H9 (cell line): Measurements from ENCODE around the gene CELF4. TPM values are rescaled to one million over a fixed set of nuclear protein-coding genes. Genes with fewer than 3 reads are reported as not detected.

ENCODE experiments used
- DNase-seq: peaks from one replicate; pipeline ENCODE4 v3.0.0-alpha.2; 2017
- H2AFZ ChIP-seq: one replicate; pipeline ENCODE4 v1.6.1; 2013; ENCODE audit warnings: mild to moderate bottlenecking, low read length, control low read depth, moderate library complexity
- H2AK5ac ChIP-seq: 2 replicates; pipeline ENCODE4 v1.6.1; 2013; ENCODE audit warnings: low read length, control low read depth, mixed read lengths; ENCODE audit not compliant: insufficient read length
- H2BK120ac ChIP-seq: one replicate; pipeline ENCODE4 v1.6.1; 2013; ENCODE audit warnings: low read depth, mild to moderate bottlenecking, low read length, control low read depth, inconsistent platforms; ENCODE audit not compliant: poor library complexity, severe bottlenecking
- H2BK12ac ChIP-seq: 2 replicates; pipeline ENCODE4 v1.6.1; 2013; ENCODE audit warnings: low read length, control low read depth, mixed read lengths, low read depth; ENCODE audit not compliant: insufficient read length
- H2BK15ac ChIP-seq: 2 replicates; pipeline ENCODE4 v1.6.1; 2013; ENCODE audit warnings: low read depth, low read length, control low read depth
- H2BK20ac ChIP-seq: one replicate; pipeline ENCODE4 v1.6.1; 2013; ENCODE audit warnings: low read depth, mild to moderate bottlenecking, low read length, control low read depth, inconsistent platforms; ENCODE audit not compliant: poor library complexity, severe bottlenecking
- H2BK5ac ChIP-seq: 2 replicates; pipeline ENCODE4 v1.6.1; 2013; ENCODE audit warnings: low read length, control low read depth, mixed read lengths; ENCODE audit not compliant: insufficient read length
- H3K14ac ChIP-seq: 2 replicates; pipeline ENCODE4 v1.6.1; 2013; ENCODE audit warnings: low read length, control low read depth; ENCODE audit not compliant: insufficient read depth
- H3K18ac ChIP-seq: 2 replicates; pipeline ENCODE4 v1.6.1; 2013; ENCODE audit warnings: low read depth, mild to moderate bottlenecking, mixed read lengths, low read length, control low read depth; ENCODE audit not compliant: insufficient read length
- H3K23ac ChIP-seq: 2 replicates; pipeline ENCODE4 v1.6.1; 2013; ENCODE audit warnings: low read length, control low read depth, mixed read lengths, low read depth; ENCODE audit not compliant: insufficient read length
- H3K23me2 ChIP-seq: 2 replicates; pipeline ENCODE4 v1.6.1; 2013; ENCODE audit warnings: low read depth, mild to moderate bottlenecking, mixed read lengths, low read length, control low read depth; ENCODE audit not compliant: insufficient read length, poor library complexity, severe bottlenecking
- H3K27ac ChIP-seq: 2 replicates; pipeline ENCODE4 v1.5.1; 2013; ENCODE audit warnings: low read length, control low read depth, mixed read lengths, low read depth; ENCODE audit not compliant: insufficient read length
- H3K27me3 ChIP-seq: 2 replicates; pipeline ENCODE4 v1.6.1; 2013; ENCODE audit warnings: low read length, control low read depth, inconsistent platforms; ENCODE audit not compliant: insufficient read depth
- H3K4ac ChIP-seq: 2 replicates; pipeline ENCODE4 v1.6.1; 2013; ENCODE audit warnings: low read depth, mild to moderate bottlenecking, control low read depth, inconsistent platforms, low read length, moderate library complexity
- H3K4me1 ChIP-seq: 2 replicates; pipeline ENCODE4 v1.6.1; 2013; ENCODE audit warnings: low read length, control low read depth, inconsistent platforms; ENCODE audit not compliant: insufficient read depth
- H3K4me2 ChIP-seq: 2 replicates; pipeline ENCODE4 v1.6.1; 2013; ENCODE audit warnings: low read length, control low read depth, mixed read lengths; ENCODE audit not compliant: insufficient read length, insufficient read depth
- H3K56ac ChIP-seq: 2 replicates; pipeline ENCODE4 v1.6.1; 2013; ENCODE audit warnings: low read depth, mild to moderate bottlenecking, mixed read lengths, low read length, control low read depth; ENCODE audit not compliant: insufficient read length
- H3K79me1 ChIP-seq: 2 replicates; pipeline ENCODE4 v1.6.1; 2013; ENCODE audit warnings: low read depth, mild to moderate bottlenecking, moderate library complexity, low read length, control low read depth, inconsistent platforms; ENCODE audit not compliant: insufficient read depth, poor library complexity, severe bottlenecking
- H3K79me2 ChIP-seq: 2 replicates; pipeline ENCODE4 v1.6.1; 2013; ENCODE audit warnings: low read length, control low read depth, inconsistent platforms; ENCODE audit not compliant: insufficient read depth
- H3K9ac ChIP-seq: 2 replicates; pipeline ENCODE4 v1.6.1; 2013; ENCODE audit warnings: low read length, control low read depth, mixed read lengths; ENCODE audit not compliant: insufficient read length; ENCODE audit errors: extremely low read depth
- H3K9me3 ChIP-seq: one replicate; pipeline ENCODE4 v1.6.1; 2013; ENCODE audit warnings: low read depth, low read length, inconsistent platforms; ENCODE audit not compliant: control insufficient read depth
- H3T11ph ChIP-seq: one replicate; pipeline ENCODE4 v1.6.1; 2013; ENCODE audit warnings: mild to moderate bottlenecking, low read length, control low read depth, inconsistent platforms
- H4K20me1 ChIP-seq: one replicate; pipeline ENCODE4 v1.6.1; 2013; ENCODE audit not compliant: control insufficient read depth, insufficient read length, insufficient read depth
- H4K5ac ChIP-seq: 2 replicates; pipeline ENCODE4 v1.6.1; 2013; ENCODE audit warnings: low read depth, mild to moderate bottlenecking, mixed read lengths, low read length, control low read depth; ENCODE audit not compliant: insufficient read length
- H4K8ac ChIP-seq: replicated peaks from 2 replicates; pipeline ENCODE4 v1.6.1; 2013; ENCODE audit warnings: low read length, control low read depth, mixed read lengths, low read depth; ENCODE audit not compliant: insufficient read length
- H4K91ac ChIP-seq: 2 replicates; pipeline ENCODE4 v1.6.1; 2013; ENCODE audit warnings: low read depth, mild to moderate bottlenecking, moderate library complexity, mixed read lengths, low read length, control low read depth; ENCODE audit not compliant: insufficient read length
- H3K27ac Mint-ChIP-seq, 3 experiments: 2 replicates in 2 of 3; 3 replicates in 1 of 3; pipeline ENCODE4 v1.8.0; 2020 to 2021; ENCODE audit warnings: mixed read lengths in 3 of 3, mild to moderate bottlenecking in 1 of 3, moderate library complexity in 1 of 3
- H3K27me3 Mint-ChIP-seq: 2 replicates; pipeline ENCODE4 v1.8.0; 2021; ENCODE audit warnings: low read depth, mild to moderate bottlenecking, moderate library complexity, mixed read lengths
- H3K36me3 Mint-ChIP-seq, 3 experiments: 2 replicates in 2 of 3; 3 replicates in 1 of 3; pipeline ENCODE4 v1.8.0; 2020 to 2021; ENCODE audit warnings: low read depth in 3 of 3, mixed read lengths in 3 of 3; ENCODE audit not compliant: insufficient read depth in 1 of 3
- H3K4me1 Mint-ChIP-seq, 2 experiments: 2 replicates each; pipeline ENCODE4 v1.8.0; 2020; ENCODE audit warnings: mixed read lengths in 2 of 2
- H3K4me3 Mint-ChIP-seq, 2 experiments: 2 replicates in 1 of 2; 3 replicates in 1 of 2; pipeline ENCODE4 v1.8.0; 2020 to 2021; ENCODE audit warnings: mild to moderate bottlenecking in 2 of 2, mixed read lengths in 2 of 2, moderate library complexity in 1 of 2
- H3K9me3 Mint-ChIP-seq, 2 experiments: 2 replicates in 1 of 2; 3 replicates in 1 of 2; pipeline ENCODE4 v1.8.0; 2020; ENCODE audit warnings: mild to moderate bottlenecking in 2 of 2, mixed read lengths in 2 of 2, moderate library complexity in 1 of 2
- CTCF ChIP-seq: fragments of 200-600 bp; sonication (generic); conservative IDR thresholded peaks from 3 replicates; pipeline ENCODE4 v1.8.0; 2021; ENCODE audit warnings: antibody characterized with exemption, mild to moderate bottlenecking
- WGBS: extraction: QIAGEN DNeasy Blood & Tissue Kit; methylation state at CpG from one replicate; pipeline ENCODE4 v1.1.7; 2013; ENCODE audit warnings: missing lambda C conversion rate, low lambda C conversion rate, mixed read lengths; ENCODE audit not compliant: insufficient read length; ENCODE audit errors: extremely low coverage; 5-methylcytosine and 5-hydroxymethylcytosine counted together
- total RNA-seq: library from RNA; stranded (reverse); gene quantifications from 2 replicates; pipeline ENCODE4 v1.2.1, GENCODE V29; 2021

Gene CELF4
- total RNA-seq, 1 experiment from 2014 or later = 1.1 TPM

- Histone ChIP-seq H3T11ph (no peak overlapping the region), H3K79me2 (no peaks in the 10 kb centered on the region), H3K4me1 (peaks cover 9% of the 10 kb centered on the region), H2BK5ac (no peak overlapping the region), H2BK12ac (no peak overlapping the region), H3K56ac (no peak overlapping the region), H4K8ac (no peak overlapping the region), H3K23ac (no peak overlapping the region), H2AK5ac (no peak overlapping the region), H2BK20ac (no peak overlapping the region), H3K27ac (no peak overlapping the region), H4K20me1 (no peaks in the 10 kb centered on the region), H2BK15ac (no peak overlapping the region; the same call in 1 of the 2 replicates), H3K9ac (no peak overlapping the region), H3K4ac (no peak overlapping the region), H3K18ac (no peak overlapping the region), H3K27me3 (no peaks in the 10 kb centered on the region), H4K91ac (no peak overlapping the region), H3K79me1 (no peaks in the 10 kb centered on the region), H2AFZ (no peak overlapping the region), H3K4me2 (no peak overlapping the region), H2BK120ac (no peak overlapping the region), H4K5ac (no peak overlapping the region), H3K9me3 (peaks cover 5% of the 10 kb centered on the region), H3K14ac (no peak overlapping the region), H3K23me2 (no peaks in the 10 kb centered on the region)
- H3K9me3 Mint-ChIP-seq = peaks cover 8 to 12% of the 10 kb centered on the region in 2 experiments; a peak in 3 of 5 replicates
- H3K36me3 Mint-ChIP-seq = peaks cover 0 to 13% (median 5%) of the 10 kb centered on the region in 3 experiments; a peak in 3 of 7 replicates
- WGBS = no CpG with 5 or more reads among the region's 8 CpGs
- no peak for TF ChIP-seq CTCF
- peaks cover 9% of the 10 kb centered on the region for H3K27me3 Mint-ChIP-seq
- peak overlapping the region in 1 of 3 experiments; percentile 78; a peak in 1 of 7 replicates for H3K27ac Mint-ChIP-seq
- H3K4me3 Mint-ChIP-seq = no peak overlapping the region
- peaks cover 33 to 42% of the 10 kb centered on the region in 2 experiments for H3K4me1 Mint-ChIP-seq
- DNase-seq = no peak
These were observed 21.1 kb upstream of the CELF4 start for GRCh38 chr18:37586656-37587225.
